Fibroblast of the conjunctiva (primary cell): ENCODE data around the gene DYRK1B.
"Not testable (repeated sequence)": the region's sequence is repeated elsewhere in the genome, so short reads cannot be mapped to it uniquely, and the experiment has no call there.

Source experiments
- DNase-seq: peaks from one replicate; pipeline ENCODE4 v3.0.0-alpha.2; 2010; ENCODE audit warnings: low read depth

Gene DYRK1B

GRCh38 chr19:39809368-39809767 is 24.6 kb downstream of the DYRK1B start:
- no peak for DNase-seq

- not testable (repeated sequence) for DNase-seq
Measured at GRCh38 chr19:39808688-39809087, 25.3 kb downstream of the DYRK1B start.

GRCh38 chr19:39807846-39808364 is 26.1 kb downstream of the DYRK1B start:
- DNase-seq = no peak

- no peak for DNase-seq
Measured at GRCh38 chr19:39805104-39805503, 28.9 kb downstream of the DYRK1B start.

GRCh38 chr19:39802958-39803357 is 31.0 kb downstream of the DYRK1B start:
- no peak for DNase-seq

GRCh38 chr19:39797083-39797482 is 36.9 kb downstream of the DYRK1B start:
- DNase-seq = no peak

- DNase-seq = no peak
Measured at GRCh38 chr19:39796000-39796498, 37.9 kb downstream of the DYRK1B start.

GRCh38 chr19:39795001-39795400 is 39.0 kb downstream of the DYRK1B start:
- DNase-seq = no peak

- peak; percentile 57 for DNase-seq
Measured at GRCh38 chr19:39792999-39793546, 40.9 kb downstream of the DYRK1B start.

GRCh38 chr19:39788244-39788643 is 45.7 kb downstream of the DYRK1B start:
- DNase-seq = no peak

GRCh38 chr19:39780894-39781293 is 53.1 kb downstream of the DYRK1B start:
- no peak for DNase-seq

- DNase-seq = no peak
Measured at GRCh38 chr19:39778763-39779162, 55.2 kb downstream of the DYRK1B start, which contains the start of gene LEUTX. TSS of gene LEUTX (plus strand) at chr19:39778854. CDS start at chr19:39778921, 67 bp downstream.
